IMR-90 (cell line): Measurements from ENCODE around the gene RNASE1. TPM values are rescaled to one million over a fixed set of nuclear protein-coding genes. Genes with fewer than 3 reads are reported as not detected.

Experiments
- ATAC-seq: fragments of 200-7000 bp; cut with Tn5 transposase; 2 replicates; pipeline ENCODE4 v1.9.1; 2020; ENCODE audit warnings: low read depth, mild to moderate bottlenecking, moderate library complexity
- BruUV-seq: library from RNA; stranded (reverse); fragments of 400-500 nt; replicated peaks from 2 replicates; lab custom pipeline; 2021; lab: Mats Ljungman, UMichigan
- CTCF ChIA-PET: fragments of 300-600 bp; formaldehyde crosslinking; extraction: SDS; loops from one replicate; lab custom pipeline; 2021; ENCODE audit warnings: antibody characterized with exemption; lab: Yijun Ruan, JAX
- POLR2A ChIA-PET: fragments of 300-600 bp; sonication (Branson Sonifier 250); formaldehyde crosslinking; loops from one replicate; lab custom pipeline; 2022; ENCODE audit warnings: antibody characterized with exemption; ENCODE audit not compliant: unreplicated experiment; lab: Charles Lee
- DNase-seq: peaks from one replicate; pipeline ENCODE4 v3.0.0; 2013
- H2AFZ ChIP-seq: replicated peaks from 2 replicates; pipeline ENCODE3; 2013; ENCODE audit warnings: low read length, mild to moderate bottlenecking; ENCODE audit not compliant: poor library complexity
- H2AK5ac ChIP-seq: 2 replicates; pipeline ENCODE4 v1.6.1; 2013; ENCODE audit warnings: low read depth, low read length, inconsistent platforms
- H2AK9ac ChIP-seq: replicated peaks from 2 replicates; pipeline ENCODE3; 2013; ENCODE audit warnings: mild to moderate bottlenecking, low read depth, low read length, moderate library complexity; ENCODE audit not compliant: poor library complexity
- H2BK120ac ChIP-seq: 2 replicates; pipeline ENCODE4 v1.6.1; 2013; ENCODE audit warnings: low read depth, low read length, inconsistent platforms
- H2BK15ac ChIP-seq: 3 replicates; pipeline ENCODE4 v1.6.1; 2013; ENCODE audit warnings: low read depth, low read length, inconsistent platforms
- H2BK20ac ChIP-seq: 2 replicates; pipeline ENCODE4 v1.6.1; 2013; ENCODE audit warnings: low read depth, mild to moderate bottlenecking, inconsistent platforms, low read length, moderate library complexity
- H2BK5ac ChIP-seq: 2 replicates; pipeline ENCODE4 v1.6.1; 2013; ENCODE audit warnings: mild to moderate bottlenecking, low read depth, low read length, inconsistent platforms; ENCODE audit not compliant: poor library complexity, severe bottlenecking
- H3K14ac ChIP-seq: replicated peaks from 2 replicates; pipeline ENCODE4 v1.6.1; 2013; ENCODE audit warnings: low read depth, low read length, inconsistent platforms
- H3K18ac ChIP-seq: 2 replicates; pipeline ENCODE4 v1.6.1; 2013; ENCODE audit warnings: low read depth, low read length, control low read depth
- H3K23ac ChIP-seq: 2 replicates; pipeline ENCODE4 v1.6.1; 2013; ENCODE audit warnings: low read depth, low read length, inconsistent platforms
- H3K27ac ChIP-seq: 2 replicates; pipeline ENCODE4 v1.5.1; 2013; ENCODE audit warnings: mild to moderate bottlenecking, control low read depth, low read length; ENCODE audit not compliant: insufficient read depth
- H3K27me3 ChIP-seq: 2 replicates; pipeline ENCODE4 v1.6.1; 2013; ENCODE audit warnings: low read length; ENCODE audit not compliant: control insufficient read depth, insufficient read depth
- H3K36me3 ChIP-seq: 2 replicates; pipeline ENCODE4 v1.6.1; 2013; ENCODE audit warnings: low read length, mixed read lengths; ENCODE audit not compliant: control insufficient read depth, insufficient read depth
- H3K4ac ChIP-seq: 2 replicates; pipeline ENCODE4 v1.6.1; 2013; ENCODE audit warnings: low read depth, low read length, inconsistent platforms
- H3K4me1 ChIP-seq: 2 replicates; pipeline ENCODE4 v1.6.1; 2013; ENCODE audit warnings: low read length, mixed read lengths; ENCODE audit not compliant: control insufficient read depth, insufficient read depth
- H3K4me2 ChIP-seq: 2 replicates; pipeline ENCODE4 v1.6.1; 2013; ENCODE audit warnings: low read depth, mild to moderate bottlenecking, control low read depth, low read length, moderate library complexity
- H3K4me3 ChIP-seq: 2 replicates; pipeline ENCODE4 v1.5.1; 2013; ENCODE audit warnings: low read depth, mild to moderate bottlenecking, control low read depth, low read length, moderate library complexity; ENCODE audit not compliant: insufficient read depth
- H3K56ac ChIP-seq: 2 replicates; pipeline ENCODE4 v1.6.1; 2013; ENCODE audit warnings: low read length, inconsistent platforms; ENCODE audit not compliant: insufficient read depth; ENCODE audit errors: extremely low read depth
- H3K79me1 ChIP-seq, 2 experiments: 2 replicates each; pipeline ENCODE4 v1.6.1; 2013; ENCODE audit warnings: low read length in 2 of 2, inconsistent platforms in 1 of 2, low read depth in 1 of 2
- H3K9ac ChIP-seq: 2 replicates; pipeline ENCODE4 v1.6.1; 2013; ENCODE audit warnings: low read depth, low read length, control low read depth
- H3K9me1 ChIP-seq: 2 replicates; pipeline ENCODE4 v1.6.1; 2013; ENCODE audit warnings: low read length, inconsistent platforms; ENCODE audit not compliant: insufficient read depth
- H3K9me3 ChIP-seq: 2 replicates; pipeline ENCODE4 v1.6.1; 2013; ENCODE audit warnings: low read length; ENCODE audit not compliant: control insufficient read depth, insufficient read depth
- H4K20me1 ChIP-seq: 2 replicates; pipeline ENCODE4 v1.6.1; 2013; ENCODE audit warnings: low read length, inconsistent platforms; ENCODE audit not compliant: insufficient read depth
- H4K5ac ChIP-seq: 2 replicates; pipeline ENCODE4 v1.6.1; 2013; ENCODE audit warnings: mild to moderate bottlenecking, low read depth, low read length, control low read depth
- H4K8ac ChIP-seq, 2 experiments: 2 replicates each; pipeline ENCODE4 v1.6.1; 2013; ENCODE audit warnings: low read depth in 2 of 2, low read length in 2 of 2, control low read depth in 1 of 2, inconsistent platforms in 1 of 2
- H4K91ac ChIP-seq: 2 replicates; pipeline ENCODE4 v1.6.1; 2013; ENCODE audit warnings: low read depth, low read length, inconsistent platforms; ENCODE audit not compliant: insufficient read depth
- FOS ChIP-seq: fragments of 150-350 bp; IDR thresholded peaks from 2 replicates; pipeline ENCODE4 v1.6.1; 2016; ENCODE audit warnings: low read depth, low read length
- RFX5 ChIP-seq: IDR thresholded peaks from 2 replicates; pipeline ENCODE4 v1.8.0; 2012; ENCODE audit warnings: low read depth, mild to moderate bottlenecking, low read length, moderate library complexity
- SMC3 ChIP-seq: fragments of 150-350 bp; IDR thresholded peaks from 2 replicates; pipeline ENCODE4 v1.6.1; 2016; ENCODE audit warnings: low read depth, mild to moderate bottlenecking, antibody characterized with exemption, low read length, moderate library complexity
- WGBS, 2 experiments: methylation state at CpG; one replicate each; pipeline versions ENCODE4 v1.1.5 to v1.1.7; 2013; ENCODE audit warnings: missing lambda C conversion rate in 2 of 2; ENCODE audit not compliant: insufficient read length in 1 of 2; ENCODE audit errors: extremely low coverage in 2 of 2; 5-methylcytosine and 5-hydroxymethylcytosine counted together
- dilution Hi-C: fragments of 300-500 bp; cut with HindIII; formaldehyde crosslinking; loops from one replicate; pipeline ENCODE4 v1.14.3; 2018; ENCODE audit warnings: low sequenced_read_pairs; ENCODE audit not compliant: unreplicated experiment
- in situ Hi-C: fragments of 300-500 bp; cut with MboI; formaldehyde crosslinking; loops from 3 replicates; pipeline ENCODE4 v1.14.3; 2019; ENCODE audit warnings: low sequenced_read_pairs, inconsistent platforms, mixed read lengths
- intact Hi-C: fragments of 100-400 bp; cut with micrococcal nuclease; formaldehyde crosslinking; loops from 2 replicates; pipeline ENCODE4 v1.10.0; 2022
- polyA plus RNA-seq, 3 experiments: library from polyadenylated mRNA; depleted of rRNA; stranded (reverse); fragments of >200 nt; gene quantifications; 2 replicates each; pipeline ENCODE4 v1.2.3, GENCODE V29; 2012; ENCODE audit warnings: low replicate concordance in 1 of 3
- total RNA-seq: library from RNA; depleted of rRNA; stranded (reverse); fragments of >200 nt; gene quantifications from 2 replicates; pipeline ENCODE4 v1.2.3, GENCODE V29; 2012

RNASE1 gene
- total and polyA plus RNA-seq, 2 of the 4 experiments (the other 2 are of a cell fraction): not detected

GRCh38 chr14:20801726-20802125, 918 bp downstream of the RNASE1 start:
- Histone ChIP-seq H3K4me2 (no peak overlapping the region), H2AK5ac (no peak overlapping the region), H3K4me3 (no peak overlapping the region), H3K9me3 (no peaks in the 10 kb centered on the region), H4K5ac (no peak overlapping the region), H2AK9ac (no peak overlapping the region), H3K14ac (no peak overlapping the region), H3K23ac (no peak overlapping the region), H3K27me3 (no peaks in the 10 kb centered on the region), H2BK120ac (no peak overlapping the region), H3K9me1 (no peaks in the 10 kb centered on the region), H3K27ac (no peak overlapping the region), H3K36me3 (no peaks in the 10 kb centered on the region), H2BK5ac (no peak overlapping the region), H4K91ac (no peak overlapping the region), H2AFZ (no peak overlapping the region), H3K56ac (no peak overlapping the region), H2BK15ac (no peak overlapping the region), H2BK20ac (no peak overlapping the region), H3K9ac (no peak overlapping the region), H3K18ac (no peak overlapping the region), H3K4me1 (no peaks in the 10 kb centered on the region), H4K20me1 (no peaks in the 10 kb centered on the region), H3K79me1 (no peaks in the 10 kb centered on the region), H3K4ac (no peak overlapping the region), H4K8ac (no peak overlapping the region)
- in situ Hi-C loops (no loop called here), dilution Hi-C loops (no loop called here), intact Hi-C loops (no loop called here)
- no TSS peak for BruUV-seq
- ChIA-PET POLR2A (no interaction called here), CTCF (no interaction called here)
- ATAC-seq (no peak), DNase-seq (no peak)
- no peak for TF ChIP-seq SMC3
- TF ChIP-seq FOS: no peak
- TF ChIP-seq RFX5: no peak
- 60% methylated on average over 1 of the region's 9 CpGs; no CpG with 5 or more reads in 1 of the 2 experiments for WGBS, 2 experiments
